Common myeloid progenitor, CD34-positive (primary cell): Measurements from ENCODE around the gene NAA40.

ENCODE experiments used
- CTCF ChIA-PET: fragments of 350-600 bp; sonication (Branson Sonifier 250); formaldehyde crosslinking; loops from one replicate; lab custom pipeline; 2021; ENCODE audit warnings: antibody characterized with exemption; lab: Charles Lee
- POLR2A ChIA-PET: fragments of 350-600 bp; sonication (Branson Sonifier 250); formaldehyde crosslinking; loops from one replicate; lab custom pipeline; 2021; ENCODE audit warnings: antibody characterized with exemption; lab: Charles Lee
- DNase-seq, 3 donors: peaks; one replicate each; pipeline versions ENCODE4 v3.0.0 to v3.0.0-alpha.2; 2013
- H3K27ac ChIP-seq, 2 experiments: 1 replicate in 1 of 2; 2 replicates in 1 of 2; pipeline ENCODE4 v1.7.0; 2013; ENCODE audit warnings: inconsistent platforms in 2 of 2, low read length in 2 of 2, mild to moderate bottlenecking in 2 of 2, low read depth in 1 of 2, moderate library complexity in 1 of 2; ENCODE audit not compliant: severe bottlenecking in 2 of 2, insufficient read depth in 1 of 2, poor library complexity in 1 of 2
- H3K27me3 ChIP-seq, 5 experiments: replicated peaks in 2 of 5; 1 replicate in 3 of 5; 2 replicates in 2 of 5; pipeline versions ENCODE4 v1.6.1 to v1.7.0; 2013; ENCODE audit warnings: low read length in 4 of 5, mild to moderate bottlenecking in 2 of 5, moderate library complexity in 2 of 5, inconsistent platforms in 1 of 5; ENCODE audit not compliant: insufficient read depth in 5 of 5, control insufficient read depth in 4 of 5
- H3K36me3 ChIP-seq, 4 experiments: 1 replicate in 2 of 4; 2 replicates in 2 of 4; pipeline versions ENCODE4 v1.6.1 to v1.7.0; 2013; ENCODE audit warnings: low read length in 3 of 4, control low read depth in 1 of 4, mild to moderate bottlenecking in 1 of 4; ENCODE audit not compliant: control insufficient read depth in 4 of 4, insufficient read depth in 4 of 4
- H3K4me1 ChIP-seq, 4 experiments: 1 replicate in 3 of 4; 2 replicates in 1 of 4; pipeline versions ENCODE4 v1.6.1 to v1.7.1; 2013; ENCODE audit warnings: low read length in 3 of 4, mild to moderate bottlenecking in 3 of 4, control low read depth in 1 of 4, inconsistent platforms in 1 of 4, moderate library complexity in 1 of 4; ENCODE audit not compliant: control insufficient read depth in 4 of 4, insufficient read depth in 4 of 4; ENCODE audit errors: control extremely low read depth in 1 of 4
- H3K4me3 ChIP-seq, 7 experiments: 1 replicate in 4 of 7; 2 replicates in 3 of 7; pipeline versions ENCODE4 v1.5.1 to v1.7.0; 2013; ENCODE audit warnings: mild to moderate bottlenecking in 7 of 7, low read length in 6 of 7, moderate library complexity in 6 of 7, inconsistent platforms in 2 of 7, low read depth in 2 of 7, control low read depth in 1 of 7; ENCODE audit not compliant: insufficient read depth in 4 of 7, control insufficient read depth in 1 of 7; ENCODE audit errors: extremely low read depth in 1 of 7
- H3K9me3 ChIP-seq, 5 experiments: 1 replicate in 4 of 5; 2 replicates in 1 of 5; pipeline versions ENCODE4 v1.6.1 to v1.7.1; 2013; ENCODE audit warnings: low read length in 4 of 5, mild to moderate bottlenecking in 2 of 5, inconsistent platforms in 1 of 5, low read depth in 1 of 5, moderate library complexity in 1 of 5; ENCODE audit not compliant: control insufficient read depth in 4 of 5, insufficient read depth in 2 of 5; ENCODE audit errors: control extremely low read depth in 1 of 5
- WGBS: methylation state at CpG from one replicate; pipeline ENCODE4 v1.1.5; 2013; ENCODE audit not compliant: insufficient coverage; 5-methylcytosine and 5-hydroxymethylcytosine counted together

Gene NAA40

DNA sequence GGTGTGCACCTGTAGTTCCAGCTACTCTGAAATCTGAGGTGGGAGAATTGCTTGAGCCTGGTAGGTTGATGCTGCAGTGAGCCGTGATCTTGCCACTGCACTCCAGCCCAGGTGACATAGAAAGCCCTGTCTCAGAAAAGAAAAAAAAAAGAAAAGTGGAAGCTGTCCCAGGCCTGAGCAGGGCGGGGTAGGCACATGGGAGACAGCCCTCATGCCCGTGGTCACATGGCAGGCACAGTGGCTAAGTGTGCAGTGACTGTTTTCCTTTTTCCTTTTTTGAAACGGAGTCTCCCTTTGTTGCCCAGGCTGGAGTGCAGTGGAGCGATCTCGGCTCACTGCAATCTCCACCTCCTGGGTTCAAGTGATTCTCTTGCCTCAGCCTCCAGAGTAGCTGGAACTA is 55.2 kb downstream of the NAA40 start:
- H3K9me3 ChIP-seq = no peaks in the 10 kb centered on the region
- peaks cover 0 to 12% (median 7%) of the 10 kb centered on the region in 4 experiments for H3K4me1 ChIP-seq
- no peak overlapping the region for H3K27ac ChIP-seq
- POLR2A ChIA-PET = no interaction called here
- peaks cover 0 to 12% (median 0%) of the 10 kb centered on the region in 5 experiments for H3K27me3 ChIP-seq
- CTCF ChIA-PET = interaction anchor here (0.6 to 1.3 kb wide), 3 partner anchors 65 to 1325 kb away, joined by 3 to 5 read pairs (median 4); no protein-coding TSS in a partner anchor
- 81% methylated on average over 3 of the region's 6 CpGs for WGBS
- H3K4me3 ChIP-seq = no peak overlapping the region
- H3K36me3 ChIP-seq = peaks cover 8 to 62% (median 44%) of the 10 kb centered on the region in 4 experiments
- no peak for DNase-seq

DNA sequence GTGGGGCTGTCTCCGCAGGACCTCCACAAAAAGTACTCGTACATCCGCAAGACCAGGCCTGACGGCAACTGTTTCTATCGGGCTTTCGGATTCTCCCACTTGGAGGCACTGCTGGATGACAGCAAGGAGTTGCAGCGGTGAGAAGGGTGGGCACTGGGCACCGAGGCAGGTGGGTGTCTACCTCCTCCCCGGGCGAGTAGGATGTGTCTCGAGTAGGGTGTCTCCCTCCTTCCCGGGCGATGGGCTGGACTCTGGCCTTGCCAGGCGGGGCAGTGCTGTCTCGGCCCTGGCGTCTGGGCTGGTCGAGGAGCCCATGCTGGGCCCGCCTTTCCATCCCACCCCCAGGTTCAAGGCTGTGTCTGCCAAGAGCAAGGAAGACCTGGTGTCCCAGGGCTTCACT is 57.7 kb downstream of the NAA40 start:
- H3K4me3 ChIP-seq = no peak overlapping the region
- peaks cover 0 to 34% (median 0%) of the 10 kb centered on the region in 5 experiments for H3K27me3 ChIP-seq
- no peak for DNase-seq
- peaks cover 0 to 35% (median 26%) of the 10 kb centered on the region in 4 experiments for H3K4me1 ChIP-seq
- POLR2A ChIA-PET = no interaction called here
- peaks cover 8 to 46% (median 34%) of the 10 kb centered on the region in 4 experiments for H3K36me3 ChIP-seq
- WGBS = 97% methylated on average over 15 of the region's 18 CpGs
- no peak overlapping the region for H3K27ac ChIP-seq
- H3K9me3 ChIP-seq = no peaks in the 10 kb centered on the region
- CTCF ChIA-PET = interaction anchor here (0.9 kb wide), 1 partner anchor 151 kb away, joined by 3 read pairs; no protein-coding TSS in a partner anchor

- CTCF ChIA-PET = interaction anchor here (0.9 to 6.8 kb wide), 2 partner anchors 38 to 153 kb away, joined by 3 to 130 read pairs; no protein-coding TSS in a partner anchor
- 99% methylated on average over 22 of the region's 27 CpGs for WGBS
- peaks cover 8 to 43% (median 32%) of the 10 kb centered on the region in 4 experiments for H3K36me3 ChIP-seq
- H3K9me3 ChIP-seq = no peaks in the 10 kb centered on the region
- POLR2A ChIA-PET = no interaction called here
- peaks cover 0 to 42% (median 33%) of the 10 kb centered on the region in 4 experiments for H3K4me1 ChIP-seq
- no peak overlapping the region for H3K27ac ChIP-seq
- peaks cover 0 to 39% (median 0%) of the 10 kb centered on the region in 5 experiments for H3K27me3 ChIP-seq
- DNase-seq = no peak
- no peak overlapping the region for H3K4me3 ChIP-seq
Measured at GRCh38 chr11:63997104-63997700, 58.4 kb downstream of the NAA40 start.

- H3K9me3 ChIP-seq = no peaks in the 10 kb centered on the region
- ChIA-PET POLR2A (no interaction called here), CTCF (interaction anchor here (0.9 to 6.8 kb wide), 2 partner anchors 37 to 152 kb away, joined by 3 to 130 read pairs; no protein-coding TSS in a partner anchor)
- peaks cover 0 to 46% (median under 1%) of the 10 kb centered on the region in 5 experiments for H3K27me3 ChIP-seq
- no peak for DNase-seq
- H3K4me3 ChIP-seq = no peak overlapping the region
- H3K4me1 ChIP-seq = peaks cover 0 to 47% (median 39%) of the 10 kb centered on the region in 4 experiments
- H3K36me3 ChIP-seq = peaks cover 8 to 43% (median 32%) of the 10 kb centered on the region in 4 experiments
- 87% methylated on average over 9 of the region's 11 CpGs for WGBS
- no peak overlapping the region for H3K27ac ChIP-seq
Measured at GRCh38 chr11:63997801-63998337, 59.1 kb downstream of the NAA40 start.

DNA sequence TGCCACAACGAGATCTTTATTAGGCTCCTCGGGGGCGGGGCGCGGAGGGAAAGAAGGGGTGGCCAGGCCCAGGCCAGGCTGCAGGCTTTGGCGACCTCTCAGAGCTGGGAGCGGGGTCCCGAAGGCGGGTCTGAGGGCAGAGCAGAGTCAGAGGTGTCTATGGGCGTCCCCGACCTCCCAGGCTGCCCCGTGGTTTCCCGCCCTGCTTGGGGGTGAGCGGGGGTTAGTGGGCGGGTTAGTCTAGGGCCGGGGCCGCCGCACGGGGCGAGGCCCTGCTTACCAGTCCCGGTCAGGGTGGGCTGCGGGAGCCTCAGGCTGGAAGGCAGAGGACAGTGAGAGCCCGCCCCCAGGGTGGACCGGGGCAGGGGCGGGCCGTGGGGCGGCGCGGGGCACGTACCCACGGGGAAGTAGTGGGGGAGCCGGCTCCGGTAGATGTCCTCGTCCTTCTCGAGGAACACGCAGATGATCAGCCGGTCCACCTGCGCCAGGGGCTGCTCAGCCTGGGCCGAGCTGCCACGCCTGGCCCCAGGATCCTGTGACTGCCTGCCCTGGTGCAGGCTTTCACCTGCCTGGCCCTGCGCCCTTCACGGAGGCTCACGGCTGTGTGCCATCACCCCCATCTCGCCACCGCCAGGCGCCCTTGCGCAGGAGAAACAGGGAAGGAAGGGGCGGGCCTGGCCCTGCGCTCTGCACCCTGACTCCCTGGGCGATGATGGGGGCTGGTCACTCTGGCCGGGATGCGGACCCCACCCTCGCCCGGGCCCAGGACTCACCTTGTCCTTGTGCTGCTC is 60.0 kb downstream of the NAA40 start:
- H3K36me3 ChIP-seq = peaks cover 8 to 41% (median 31%) of the 10 kb centered on the region in 4 experiments
- peak in 2 of 3 donors; percentile 52 to 57 for DNase-seq
- peak overlapping the region in 5 of 7 experiments; percentile 6 to 61 (median 51) for H3K4me3 ChIP-seq
- peaks cover 0 to 53% (median 39%) of the 10 kb centered on the region in 4 experiments for H3K4me1 ChIP-seq
- ChIA-PET POLR2A (no interaction called here), CTCF (interaction anchor here (0.7 to 6.8 kb wide), 5 partner anchors 10 to 161 kb away, joined by 3 to 130 read pairs (median 8); no protein-coding TSS in a partner anchor)
- no peak overlapping the region for H3K27ac ChIP-seq
- H3K9me3 ChIP-seq = no peaks in the 10 kb centered on the region
- H3K27me3 ChIP-seq = peaks cover 0 to 53% (median 3%) of the 10 kb centered on the region in 5 experiments
- 30% methylated on average over 36 of the region's 54 CpGs for WGBS

GRCh38 chr11:63999349-64000025 is 60.7 kb downstream of the NAA40 start:
- Histone ChIP-seq H3K4me1 (peaks cover 0 to 53% (median 39%) of the 10 kb centered on the region in 4 experiments), H3K27me3 (peaks cover 0 to 60% (median 3%) of the 10 kb centered on the region in 5 experiments), H3K27ac (no peak overlapping the region), H3K4me3 (peak overlapping the region in 5 of 7 experiments; percentile 19 to 61 (median 51)), H3K36me3 (peaks cover 8 to 36% (median 29%) of the 10 kb centered on the region in 4 experiments), H3K9me3 (no peaks in the 10 kb centered on the region)
- ChIA-PET POLR2A (interaction anchor here (1.4 kb wide), 1 partner anchor 150 kb away, joined by 4 read pairs; no protein-coding TSS in a partner anchor), CTCF (interaction anchor here (0.7 to 6.8 kb wide), 15 partner anchors 10 to 180 kb away, joined by 3 to 130 read pairs (median 6); no protein-coding TSS in a partner anchor)
- peak; percentile 23 to 53 (median 36) for DNase-seq
- WGBS = 3% methylated on average over 40 of the region's 59 CpGs
